ENCODE measurements around the gene PKNOX2. TPM values are rescaled to one million over a fixed set of nuclear protein-coding genes. Genes with fewer than 3 reads are reported as not detected.

The PKNOX2 gene
- total and polyA plus RNA-seq, 2 of the 8 experiments (the other 6 are each of a cell fraction or from before 2014, with no cell fraction given), result 2.0 TPM

DNA sequence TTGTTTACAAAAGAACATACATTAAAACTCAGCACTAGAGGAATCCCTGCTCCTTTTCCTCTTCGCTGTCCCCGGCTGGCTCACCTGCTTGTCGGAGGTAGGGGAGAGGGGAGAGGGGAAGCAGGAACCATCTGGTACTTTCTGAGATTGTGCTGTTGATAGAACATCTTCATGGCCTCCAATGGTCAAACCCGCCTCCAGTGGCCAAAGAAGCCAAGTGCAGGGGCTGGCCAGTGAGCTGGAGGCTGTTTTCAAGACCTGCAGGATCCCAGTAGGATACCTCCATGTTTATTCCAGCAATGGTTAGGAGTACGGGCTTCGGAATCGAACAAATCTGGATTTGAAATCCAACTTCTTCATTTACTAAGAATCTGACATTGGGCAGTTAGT, 92.6 kb downstream of the PKNOX2 start:
- WGBS, 2 experiments (ENCODE audit: extremely low coverage in 1 of 2, insufficient coverage in 1 of 2, insufficient read length in 1 of 2, insufficient replicate concordance in 2 of 2, low coverage in 1 of 2, low lambda C conversion rate in 2 of 2, missing lambda C conversion rate in 1 of 2), result 73% methylated on average over 7 of the region's 7 CpGs; no CpG with 5 or more reads in 1 of the 2 experiments
- Histone ChIP-seq H2AK5ac (ENCODE audit: low read depth, low read length) (no peak overlapping the region), H4K91ac (replicated peaks; ENCODE audit: insufficient read length, low read length) (no peak overlapping the region), H3K79me2 (ENCODE audit: control insufficient read depth in 1 of 2, insufficient read depth in 2 of 2, low read length in 2 of 2) (no peaks in the 10 kb centered on the region), H2AFZ (ENCODE audit: low read length) (no peak overlapping the region), H3K79me1 (ENCODE audit: low read depth, low read length) (peaks cover 2% of the 10 kb centered on the region; the same call in 1 of the 2 replicates), H3K4ac (replicated peaks; ENCODE audit: insufficient read length, low read depth, low read length) (no peak overlapping the region), H3K23me2 (ENCODE audit: low read depth, low read length) (peaks cover 1% of the 10 kb centered on the region; the same call in 1 of the 2 replicates), H3K4me3 (ENCODE audit: extremely low read depth in 1 of 4, insufficient read depth in 2 of 4, low read depth in 3 of 4, low read length in 4 of 4) (no peak overlapping the region), H3K36me3 (ENCODE audit: control insufficient read depth in 2 of 4, insufficient read depth in 4 of 4, low read length in 3 of 4) (no peaks in the 10 kb centered on the region; a peak in 1 of 8 replicates), H3K18ac (ENCODE audit: extremely low read depth, low read length) (no peak overlapping the region), H2BK20ac (ENCODE audit: low read length) (no peak overlapping the region), H3K27ac (ENCODE audit: low read depth, low read length) (no peak overlapping the region), H3K9ac (replicated peaks in 1 of 4; ENCODE audit: extremely low read depth in 1 of 4, low read depth in 3 of 4, low read length in 3 of 4) (no peak overlapping the region), H4K20me1 (replicated peaks in 1 of 2; ENCODE audit: control insufficient read depth in 1 of 2, insufficient read depth in 2 of 2, low read length in 2 of 2) (no peaks in the 10 kb centered on the region), H2BK120ac (replicated peaks; ENCODE audit: low read depth, low read length) (no peak overlapping the region), H4K8ac (ENCODE audit: extremely low read depth, insufficient read depth, low read length) (no peak overlapping the region), H2BK15ac (ENCODE audit: low read length) (0 out of 2 replicates have a peak overlapping the region, but pooled peaks have one; percentile 0), H2BK12ac (ENCODE audit: low read depth, low read length) (no peak overlapping the region), H3K56ac (replicated peaks; ENCODE audit: insufficient read length, low read depth, low read length) (no peak overlapping the region), H3K9me3 (ENCODE audit: insufficient read depth in 2 of 2, low read depth in 1 of 2, low read length in 1 of 2) (no peaks in the 10 kb centered on the region), H3K14ac (ENCODE audit: insufficient read length) (no peak overlapping the region), H3K23ac (ENCODE audit: insufficient read length) (no peak overlapping the region), H3K4me2 (ENCODE audit: insufficient read depth in 1 of 2, low read depth in 2 of 2, low read length in 2 of 2) (no peak overlapping the region), H2BK5ac (ENCODE audit: low read depth, low read length) (no peak overlapping the region), H4K5ac (ENCODE audit: insufficient read length, low read depth, low read length) (no peak overlapping the region), H3K27me3 (replicated peaks in 1 of 4; ENCODE audit: control insufficient read depth in 3 of 4, extremely low read depth in 1 of 4, insufficient read depth in 3 of 4, low read length in 3 of 4) (peaks cover 0 to 11% (median 8%) of the 10 kb centered on the region in 4 experiments; a peak in 3 of 7 replicates), H3K4me1 (replicated peaks in 1 of 4; ENCODE audit: control insufficient read depth in 3 of 4, insufficient read depth in 4 of 4, low read length in 3 of 4) (peaks cover 3 to 18% (median 7%) of the 10 kb centered on the region in 4 experiments; a peak in 6 of 7 replicates)
- DNase-seq (ENCODE audit: low read depth in 1 of 2, low spot score in 2 of 2), result peak in 1 of 2 experiments; percentile 59
- ChIA-PET POLR2A (ENCODE audit: partially characterized antibody) (interaction anchor here (1.7 kb wide), 1 partner anchor 17 kb away, joined by 3 read pairs; no protein-coding TSS in a partner anchor), CTCF (ENCODE audit: partially characterized antibody) (interaction anchor here (0.9 to 4.2 kb wide), 35 partner anchors 9 to 419 kb away, joined by 3 to 27 read pairs (median 5); partner anchors contain the start of gene PKNOX2)
- peak; percentile 24 for FAIRE-seq
- TF ChIP-seq JUN (IDR thresholded peaks at IDR 0.05; ENCODE audit: low read depth, low read length) (no peak), RAD21 (IDR thresholded peaks at IDR 0.05 in 1 of 2, conservative IDR thresholded peaks at IDR 0.05 in 1 of 2; ENCODE audit: low read depth in 2 of 2, low read length in 2 of 2) (peak; percentile 64 to 78), HDAC6 (IDR thresholded peaks at IDR 0.05; ENCODE audit: low read depth, low read length) (no peak), CBX8 (IDR thresholded peaks at IDR 0.05; ENCODE audit: borderline replicate concordance, low read depth, low read length) (no peak), SIX5 (IDR thresholded peaks at IDR 0.05; ENCODE audit: low read depth, low read length) (no peak), SP1 (IDR thresholded peaks at IDR 0.05; ENCODE audit: low read depth, low read length) (no peak), YY1 (IDR thresholded peaks at IDR 0.05; ENCODE audit: low read depth, low read length) (peak; percentile 71; the same call in 1 of the 2 replicates)
- TF ChIP-seq, protein P1, sequence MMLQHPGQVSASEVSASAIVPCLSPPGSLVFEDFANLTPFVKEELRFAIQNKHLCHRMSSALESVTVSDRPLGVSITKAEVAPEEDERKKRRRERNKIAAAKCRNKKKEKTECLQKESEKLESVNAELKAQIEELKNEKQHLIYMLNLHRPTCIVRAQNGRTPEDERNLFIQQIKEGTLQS (IDR thresholded peaks at IDR 0.05; ENCODE audit: insufficient read depth, low read depth, low read length), result no peak
- TF ChIP-seq, protein P2, sequence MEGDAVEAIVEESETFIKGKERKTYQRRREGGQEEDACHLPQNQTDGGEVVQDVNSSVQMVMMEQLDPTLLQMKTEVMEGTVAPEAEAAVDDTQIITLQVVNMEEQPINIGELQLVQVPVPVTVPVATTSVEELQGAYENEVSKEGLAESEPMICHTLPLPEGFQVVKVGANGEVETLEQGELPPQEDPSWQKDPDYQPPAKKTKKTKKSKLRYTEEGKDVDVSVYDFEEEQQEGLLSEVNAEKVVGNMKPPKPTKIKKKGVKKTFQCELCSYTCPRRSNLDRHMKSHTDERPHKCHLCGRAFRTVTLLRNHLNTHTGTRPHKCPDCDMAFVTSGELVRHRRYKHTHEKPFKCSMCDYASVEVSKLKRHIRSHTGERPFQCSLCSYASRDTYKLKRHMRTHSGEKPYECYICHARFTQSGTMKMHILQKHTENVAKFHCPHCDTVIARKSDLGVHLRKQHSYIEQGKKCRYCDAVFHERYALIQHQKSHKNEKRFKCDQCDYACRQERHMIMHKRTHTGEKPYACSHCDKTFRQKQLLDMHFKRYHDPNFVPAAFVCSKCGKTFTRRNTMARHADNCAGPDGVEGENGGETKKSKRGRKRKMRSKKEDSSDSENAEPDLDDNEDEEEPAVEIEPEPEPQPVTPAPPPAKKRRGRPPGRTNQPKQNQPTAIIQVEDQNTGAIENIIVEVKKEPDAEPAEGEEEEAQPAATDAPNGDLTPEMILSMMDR (IDR thresholded peaks at IDR 0.05; ENCODE audit: control extremely low read depth in 1 of 3, insufficient read depth in 1 of 3, low read depth in 1 of 3, low read length in 3 of 3), result peak; percentile 57 to 79 (median 68)

Data from H1 (cell line).